ENCODE data around the gene DMXL2.
"Not testable (repeated sequence)": the region's sequence is repeated elsewhere in the genome, so short reads cannot be mapped to it uniquely, and the experiment has no call there.

Gene DMXL2

GRCh38 chr15:51576286-51576850 lies 46.2 kb downstream of the DMXL2 start:
- no peak for DNase-seq (ENCODE audit: low read depth in 1 of 2, low spot score in 1 of 2)

- no peak for DNase-seq (ENCODE audit: low read depth in 1 of 2, low spot score in 1 of 2)
Observed at GRCh38 chr15:51575775-51576174, 46.8 kb downstream of the DMXL2 start.

DNA sequence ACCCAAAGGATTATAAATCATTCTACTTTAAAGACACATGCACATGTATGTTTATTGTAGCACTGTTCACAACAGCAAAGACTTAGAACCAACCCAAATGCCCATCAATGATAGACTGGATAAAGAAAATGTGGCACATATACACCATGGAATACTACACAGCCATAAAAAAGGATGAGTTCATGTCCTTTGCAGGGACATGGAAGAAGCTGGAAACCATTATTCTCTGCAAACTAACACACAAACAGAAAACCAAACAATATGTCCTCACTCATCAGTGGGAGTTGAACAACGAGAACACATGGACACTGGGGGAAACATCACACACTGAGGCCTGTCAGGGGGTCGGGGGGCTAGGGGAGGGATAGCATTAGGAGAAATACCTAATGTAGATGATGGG lies 49.2 kb downstream of the DMXL2 start:
- DNase-seq (ENCODE audit: low read depth in 1 of 2, low spot score in 1 of 2), result not testable (repeated sequence)

DNA sequence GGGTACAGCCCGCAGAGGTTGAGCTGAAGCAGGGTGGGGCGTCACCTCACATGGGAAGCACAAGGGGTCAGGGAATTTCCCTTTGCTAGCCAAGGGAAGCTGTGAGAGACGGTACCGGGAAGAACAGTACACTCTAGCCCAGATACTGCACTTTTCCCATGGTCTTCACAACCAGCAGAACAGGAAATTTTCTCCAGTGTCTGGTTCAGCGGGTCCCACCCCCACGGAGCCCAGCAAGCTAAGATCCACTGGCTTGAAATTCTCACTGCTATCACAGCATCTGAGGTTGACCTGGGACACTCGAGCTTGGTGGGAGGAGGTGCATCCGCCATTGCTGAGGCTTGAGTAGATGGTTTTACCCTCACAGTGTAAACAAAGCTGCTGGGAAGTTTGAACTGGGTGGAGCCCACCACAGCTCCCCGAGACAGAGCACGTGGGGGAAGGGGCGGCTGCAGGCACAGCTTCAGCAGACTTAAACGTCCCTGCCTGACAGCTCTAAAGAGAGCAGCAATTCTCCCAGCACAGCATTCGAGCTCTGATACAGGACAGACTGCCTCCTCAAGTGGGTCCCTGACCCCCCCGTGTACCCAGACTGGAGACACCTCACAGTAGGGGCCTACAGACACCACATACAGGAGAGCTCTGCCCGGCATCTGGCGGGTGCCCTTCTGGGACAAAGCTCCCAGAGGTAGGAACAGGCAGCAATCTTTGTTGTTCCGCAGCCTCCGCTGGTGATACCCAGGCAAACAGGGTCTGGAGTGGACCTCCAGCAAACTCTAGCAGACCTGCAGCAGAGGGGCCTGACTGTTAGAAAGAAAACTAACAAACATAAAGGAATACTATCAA lies 53.4 kb downstream of the DMXL2 start:
- not testable (repeated sequence) for DNase-seq (ENCODE audit: low read depth in 1 of 2, low spot score in 1 of 2)

- no peak for DNase-seq (ENCODE audit: low read depth in 1 of 2, low spot score in 1 of 2)
Observed at GRCh38 chr15:51561271-51561670, 61.3 kb downstream of the DMXL2 start.

GRCh38 chr15:51558876-51559275 lies 63.7 kb downstream of the DMXL2 start:
- no peak for DNase-seq (ENCODE audit: low read depth in 1 of 2, low spot score in 1 of 2)

GRCh38 chr15:51558411-51558810 lies 64.2 kb downstream of the DMXL2 start:
- no peak for DNase-seq (ENCODE audit: low read depth in 1 of 2, low spot score in 1 of 2)

- no peak for DNase-seq (ENCODE audit: low read depth in 1 of 2, low spot score in 1 of 2)
Observed at GRCh38 chr15:51550841-51551240, 71.7 kb downstream of the DMXL2 start.

DNA sequence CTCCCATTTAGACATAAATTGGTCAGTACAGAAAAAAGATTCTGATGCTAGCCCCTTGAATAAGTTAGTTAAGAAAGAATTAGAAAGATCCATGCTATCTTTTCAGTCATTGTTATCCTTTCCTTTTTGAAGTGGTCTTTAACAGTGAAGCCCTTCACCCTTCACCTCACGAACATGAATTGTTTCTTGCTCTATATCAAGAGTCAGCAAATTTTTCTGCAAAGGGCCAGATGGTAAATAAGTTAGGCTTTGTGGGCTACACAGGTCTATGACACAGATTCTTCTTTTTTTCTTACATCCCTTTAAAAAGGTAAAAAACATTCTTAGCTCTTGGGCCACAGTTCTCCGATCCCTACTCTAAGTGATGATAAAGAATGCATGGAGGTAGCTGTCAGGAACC lies 74.9 kb downstream of the DMXL2 start:
- no peak for DNase-seq (ENCODE audit: low read depth in 1 of 2, low spot score in 1 of 2)

- DNase-seq (ENCODE audit: low read depth in 1 of 2, low spot score in 1 of 2), result no peak
Observed at GRCh38 chr15:51536965-51537574, 85.5 kb downstream of the DMXL2 start.

DNA sequence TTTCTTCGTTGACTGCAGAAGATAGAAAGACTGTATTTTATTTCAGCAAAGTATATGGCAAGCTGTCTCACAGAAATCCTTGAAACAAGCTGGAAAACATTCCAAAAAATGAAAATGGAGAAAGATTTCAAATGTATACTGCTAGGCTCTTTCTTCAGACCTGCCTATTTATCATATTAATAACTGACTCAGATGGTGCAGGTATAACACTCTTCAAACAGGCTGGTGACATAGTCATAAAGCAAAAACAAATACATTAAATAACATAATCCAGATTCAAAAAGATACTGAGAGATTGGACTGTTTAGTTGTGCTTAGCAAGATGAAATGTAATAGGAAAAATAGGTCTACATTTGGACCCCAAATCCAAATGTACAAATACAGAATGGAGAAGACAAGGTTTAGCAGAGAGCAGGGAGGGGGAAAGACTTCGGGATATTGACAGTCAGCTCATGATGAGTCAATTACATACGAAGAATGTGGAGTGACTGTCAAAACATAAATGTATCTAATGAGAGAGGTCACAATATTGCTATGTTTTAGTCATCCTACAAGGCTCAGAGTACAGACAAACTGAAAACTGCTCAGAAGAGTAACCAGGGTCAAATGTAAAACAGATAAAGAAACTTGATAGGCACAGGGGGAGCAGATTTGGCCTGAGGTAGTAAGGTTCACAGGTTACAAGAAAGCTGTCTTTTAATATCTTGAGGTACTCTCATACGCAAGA lies 88.7 kb downstream of the DMXL2 start:
- no peak for DNase-seq (ENCODE audit: low read depth in 1 of 2, low spot score in 1 of 2)

- DNase-seq (ENCODE audit: low read depth in 1 of 2, low spot score in 1 of 2), result no peak
Observed at GRCh38 chr15:51526955-51527354, 95.6 kb downstream of the DMXL2 start.

DNA sequence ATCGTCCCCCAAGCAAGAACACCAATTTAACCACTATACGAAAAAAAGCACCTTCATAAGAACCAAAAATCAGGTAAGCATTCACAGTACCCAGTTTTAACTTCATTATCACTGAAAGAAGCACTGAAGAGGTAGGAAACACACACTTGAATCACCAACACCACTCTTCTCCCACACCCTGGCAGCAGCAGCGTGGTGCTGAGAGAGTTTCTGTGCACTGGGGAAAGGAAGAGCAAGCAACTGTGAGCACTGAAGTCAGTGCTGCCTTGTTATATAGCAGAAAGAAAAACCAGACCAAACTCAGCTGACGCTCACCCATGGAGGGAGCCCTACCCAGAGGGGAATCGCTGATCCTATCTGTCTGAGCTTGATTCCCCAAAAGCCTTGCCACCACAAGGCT lies 98.2 kb downstream of the DMXL2 start:
- no peak for DNase-seq (ENCODE audit: low read depth in 1 of 2, low spot score in 1 of 2)

DNA sequence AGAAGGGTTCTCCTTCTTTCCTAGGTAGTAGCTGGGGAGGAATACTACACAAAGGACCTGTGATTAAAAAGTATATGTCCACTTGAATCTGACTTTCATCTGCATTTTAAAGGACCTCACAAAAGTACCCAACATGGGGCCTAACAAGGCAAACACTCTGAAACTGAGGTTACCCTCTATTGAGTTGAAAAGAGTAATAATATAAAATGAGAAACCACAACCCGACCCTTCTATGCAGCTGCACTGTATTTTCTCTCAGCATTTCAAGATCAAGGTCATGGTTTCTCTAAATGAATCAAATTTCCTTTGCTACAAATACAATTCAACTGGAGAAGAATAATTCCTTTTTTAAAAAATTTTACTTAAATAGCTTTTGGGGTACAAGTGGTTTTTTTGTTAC lies 106.3 kb downstream of the DMXL2 start:
- no peak for DNase-seq (ENCODE audit: low read depth in 1 of 2, low spot score in 1 of 2)

DNA sequence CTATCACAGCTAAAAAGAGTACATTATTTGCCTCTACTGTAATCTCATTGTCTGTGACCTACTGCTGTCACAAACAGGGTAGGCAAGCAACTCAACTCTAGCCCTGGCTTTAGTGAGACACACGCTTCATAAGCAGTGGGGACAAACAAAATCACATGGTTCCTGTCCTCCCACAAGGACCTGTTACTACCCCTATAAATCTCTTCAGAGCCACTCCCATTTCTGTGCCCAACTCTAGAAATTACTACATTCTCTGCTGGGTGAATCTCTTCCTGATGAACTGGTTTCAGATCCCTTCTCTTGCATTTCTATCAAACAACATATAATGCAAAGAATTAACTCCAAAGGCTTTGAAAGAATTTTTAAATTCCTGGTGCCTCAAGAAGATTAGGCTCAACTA lies 117.3 kb downstream of the DMXL2 start:
- DNase-seq (ENCODE audit: low read depth in 1 of 2, low spot score in 1 of 2), result no peak

DNA sequence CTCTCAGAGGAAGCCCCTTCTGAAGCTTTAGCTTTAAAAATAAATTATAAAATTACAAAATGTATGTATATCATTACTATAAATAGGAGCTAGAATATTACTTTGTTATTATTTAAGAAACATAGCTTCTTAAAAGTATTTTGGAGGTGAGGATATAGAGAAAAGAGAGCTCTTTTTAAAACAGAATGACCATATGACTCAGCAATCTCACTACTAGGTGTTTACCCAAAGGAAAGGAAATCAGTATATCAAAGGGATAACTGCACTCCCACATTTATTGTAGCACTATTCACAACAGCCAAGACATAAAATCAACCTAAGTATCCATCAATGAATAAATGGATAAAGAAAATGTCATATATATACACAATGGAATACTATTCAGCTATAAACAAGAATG lies 119.6 kb downstream of the DMXL2 start:
- no peak for DNase-seq (ENCODE audit: low read depth in 1 of 2, low spot score in 1 of 2)

GRCh38 chr15:51499379-51499976 lies 123.1 kb downstream of the DMXL2 start:
- no peak for DNase-seq (ENCODE audit: low read depth in 1 of 2, low spot score in 1 of 2)

DNA sequence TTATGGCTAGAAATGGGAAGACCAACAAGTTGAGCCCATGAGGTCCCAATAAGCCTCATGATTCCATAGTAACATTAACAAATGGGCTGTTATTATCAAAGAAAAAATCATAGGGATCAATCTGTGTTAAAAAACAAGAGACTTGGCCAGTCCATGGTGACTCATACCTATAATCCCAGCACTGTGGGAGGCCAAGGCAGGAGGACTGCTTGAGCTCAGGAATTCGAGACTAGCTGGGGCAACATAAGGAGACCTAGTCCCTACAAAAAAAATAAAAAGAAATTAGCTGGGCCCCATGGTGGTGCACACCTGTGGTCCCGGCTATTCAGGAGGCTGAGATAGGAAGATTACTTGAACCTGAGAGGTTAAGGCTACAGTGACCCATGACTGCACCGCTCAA lies 124.8 kb downstream of the DMXL2 start:
- DNase-seq (ENCODE audit: low read depth in 1 of 2, low spot score in 1 of 2), result no peak

DNA sequence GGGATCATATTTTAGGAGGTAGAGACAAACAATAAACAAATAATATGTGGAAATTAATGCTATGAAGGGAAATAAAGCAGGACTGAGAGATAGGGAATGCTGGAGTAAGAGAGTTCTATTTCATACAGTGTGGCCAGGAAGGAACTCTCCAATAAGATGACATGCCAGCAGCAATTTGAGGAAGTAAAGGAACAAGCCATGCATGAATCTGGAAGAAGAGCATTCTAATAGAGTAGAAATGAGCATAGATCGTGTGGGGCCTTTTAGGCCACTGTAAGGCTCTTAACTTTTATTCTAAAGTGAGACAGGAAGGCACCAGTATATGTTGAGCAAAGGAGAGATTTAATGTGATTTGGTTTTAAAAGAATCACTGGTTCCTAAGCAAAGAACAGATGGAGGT lies 126.3 kb downstream of the DMXL2 start:
- DNase-seq (ENCODE audit: low read depth in 1 of 2, low spot score in 1 of 2), result no peak

DNA sequence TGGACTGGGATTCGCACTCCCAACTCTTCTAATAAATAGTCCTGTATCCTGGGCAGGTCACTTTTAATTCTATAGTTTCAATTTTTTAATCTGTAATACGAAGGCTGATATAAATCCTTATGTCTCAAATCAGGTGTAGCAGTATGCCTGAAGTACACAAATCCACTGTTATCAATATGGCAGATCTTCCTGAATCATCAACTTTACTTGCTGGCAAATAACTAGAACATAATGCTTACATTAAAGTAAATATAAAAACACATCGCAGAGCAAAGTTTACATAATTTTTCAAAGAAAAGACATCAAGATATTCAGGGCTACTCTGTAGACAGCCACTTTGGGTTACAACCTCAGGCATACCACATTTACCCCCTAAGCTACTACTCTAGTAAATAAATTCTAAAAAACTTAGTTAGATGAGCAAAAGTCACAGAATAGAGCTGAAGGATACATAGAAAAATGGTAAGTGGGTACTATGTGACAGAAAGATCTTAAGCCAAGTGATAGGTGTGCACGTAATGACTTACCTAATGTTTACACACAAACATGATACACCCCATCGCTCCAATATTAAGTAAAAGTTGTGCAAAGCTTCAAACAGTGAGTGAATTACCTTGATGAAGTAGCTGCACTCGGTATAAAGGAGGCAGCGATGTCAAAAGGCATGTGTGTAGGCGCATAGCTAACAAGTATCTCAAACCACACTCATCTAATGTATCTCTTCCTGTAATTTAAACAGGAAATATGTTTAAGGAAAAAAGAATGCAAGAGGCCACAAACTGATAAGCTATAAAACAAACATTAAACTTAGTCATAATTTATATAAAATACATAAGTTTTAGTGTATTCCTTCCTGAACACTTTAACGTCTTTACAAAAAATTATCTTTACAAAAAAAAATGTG lies 127.9 kb downstream of the DMXL2 start:
- DNase-seq (ENCODE audit: low read depth in 1 of 2, low spot score in 1 of 2), result no peak

All from activated T-helper 1 cell treated with anti-CD3 and anti-CD28 coated beads, Interleukin-2, amount 50 U/mL, for 16 hours (primary cell).